GM21717 (cell line): ENCODE results near the gene HSPA1A.
"Not testable (repeated sequence)": the region's sequence is repeated elsewhere in the genome, so short reads cannot be mapped to it uniquely, and the experiment has no call there.

Experiments
- ATAC-seq: cut with Tn5 transposase; IDR thresholded peaks from one replicate; pipeline ENCODE4 v1.9.1; 2021; ENCODE audit warnings: mild to moderate bottlenecking, moderate library complexity; ENCODE audit not compliant: unreplicated experiment

Gene HSPA1A

GRCh38 chr6:31781244-31782125 lies 33.9 kb upstream of the HSPA1A start:
- no peak for ATAC-seq

- no peak for ATAC-seq
Observed at GRCh38 chr6:31782126-31782855, 33.1 kb upstream of the HSPA1A start.

- no peak for ATAC-seq
Observed at GRCh38 chr6:31784098-31784925, 31.0 kb upstream of the HSPA1A start.

- no peak for ATAC-seq
Observed at GRCh38 chr6:31785475-31785874, 29.9 kb upstream of the HSPA1A start.

- no peak for ATAC-seq
Observed at GRCh38 chr6:31791324-31792089, 23.8 kb upstream of the HSPA1A start.

GRCh38 chr6:31792090-31792374 lies 23.3 kb upstream of the HSPA1A start:
- ATAC-seq: no peak

- no peak for ATAC-seq
Observed at GRCh38 chr6:31792761-31793171, 22.6 kb upstream of the HSPA1A start.

- not testable (repeated sequence) for ATAC-seq
Observed at GRCh38 chr6:31793927-31794245, 21.5 kb upstream of the HSPA1A start.

- ATAC-seq: no peak
Observed at GRCh38 chr6:31794294-31794865, 21.0 kb upstream of the HSPA1A start.

- ATAC-seq: peak; percentile 20
Observed at GRCh38 chr6:31794866-31795615, 20.3 kb upstream of the HSPA1A start.

GRCh38 chr6:31795616-31796298 lies 19.6 kb upstream of the HSPA1A start, which contains the start of gene VARS1:
TSS of gene VARS1 (minus strand) at chr6:31795752. CDS start at chr6:31795217, 535 bp downstream.
- ATAC-seq: peak; percentile 54

- no peak for ATAC-seq
Observed at GRCh38 chr6:31796993-31797385, 18.4 kb upstream of the HSPA1A start.

GRCh38 chr6:31797588-31797987 lies 17.8 kb upstream of the HSPA1A start:
- no peak for ATAC-seq

- no peak for ATAC-seq
Observed at GRCh38 chr6:31799781-31800180, 15.6 kb upstream of the HSPA1A start.

GRCh38 chr6:31801031-31801927 lies 14.1 kb upstream of the HSPA1A start:
- not testable (repeated sequence) for ATAC-seq

GRCh38 chr6:31805939-31806469 lies 9.3 kb upstream of the HSPA1A start:
- peak; percentile 14 for ATAC-seq

GRCh38 chr6:31806470-31807272 lies 8.7 kb upstream of the HSPA1A start, which contains the start of gene LSM2:
TSS of gene LSM2 (minus strand) at chr6:31806966. CDS start at chr6:31806757, 209 bp downstream.
- peak; percentile 75 for ATAC-seq
